OCI-LY7 (cell line): ENCODE data around the gene WASHC4.

Experiments
- EZH2phosphoT487 ChIP-seq: fragments of 200-600 bp; sonication (generic); IDR thresholded peaks from 2 replicates; pipeline ENCODE4 v1.6.1; 2018; ENCODE audit warnings: low read depth, borderline replicate concordance, mild to moderate bottlenecking, mixed run types, antibody characterized with exemption, low read length, moderate library complexity, mixed read lengths
- TF ChIP-seq, protein P1 (sequence below): fragments of 200-600 bp; sonication (generic); conservative IDR thresholded peaks from 2 replicates; pipeline ENCODE4 v1.5.1; 2014; ENCODE audit warnings: mild to moderate bottlenecking, antibody characterized with exemption, low read length, moderate library complexity, mixed read lengths

DNA sequence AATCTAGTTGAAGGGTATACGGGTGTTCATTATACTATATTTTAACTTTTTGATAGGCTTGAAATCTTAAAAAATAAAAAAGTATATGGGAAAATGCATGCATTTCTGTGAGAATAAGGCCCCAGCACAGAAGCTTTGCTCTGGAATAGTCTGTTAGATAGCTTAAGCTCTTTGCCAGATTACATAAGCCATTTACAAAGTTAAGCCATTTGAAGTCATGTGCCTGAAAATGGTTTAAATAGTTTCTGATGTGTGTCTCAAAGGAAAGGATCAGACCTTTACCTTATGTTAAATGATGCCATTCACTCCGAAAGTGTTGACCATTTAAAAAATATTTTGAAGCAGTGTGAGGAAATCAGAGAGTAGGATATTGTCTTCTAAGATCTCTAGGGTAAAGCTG, 51.3 kb downstream of the WASHC4 start:
- TF ChIP-seq, protein P1, sequence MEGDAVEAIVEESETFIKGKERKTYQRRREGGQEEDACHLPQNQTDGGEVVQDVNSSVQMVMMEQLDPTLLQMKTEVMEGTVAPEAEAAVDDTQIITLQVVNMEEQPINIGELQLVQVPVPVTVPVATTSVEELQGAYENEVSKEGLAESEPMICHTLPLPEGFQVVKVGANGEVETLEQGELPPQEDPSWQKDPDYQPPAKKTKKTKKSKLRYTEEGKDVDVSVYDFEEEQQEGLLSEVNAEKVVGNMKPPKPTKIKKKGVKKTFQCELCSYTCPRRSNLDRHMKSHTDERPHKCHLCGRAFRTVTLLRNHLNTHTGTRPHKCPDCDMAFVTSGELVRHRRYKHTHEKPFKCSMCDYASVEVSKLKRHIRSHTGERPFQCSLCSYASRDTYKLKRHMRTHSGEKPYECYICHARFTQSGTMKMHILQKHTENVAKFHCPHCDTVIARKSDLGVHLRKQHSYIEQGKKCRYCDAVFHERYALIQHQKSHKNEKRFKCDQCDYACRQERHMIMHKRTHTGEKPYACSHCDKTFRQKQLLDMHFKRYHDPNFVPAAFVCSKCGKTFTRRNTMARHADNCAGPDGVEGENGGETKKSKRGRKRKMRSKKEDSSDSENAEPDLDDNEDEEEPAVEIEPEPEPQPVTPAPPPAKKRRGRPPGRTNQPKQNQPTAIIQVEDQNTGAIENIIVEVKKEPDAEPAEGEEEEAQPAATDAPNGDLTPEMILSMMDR = no peak
- no peak for TF ChIP-seq EZH2phosphoT487
